SU-DHL-6 (cell line): Measurements from ENCODE around the gene VAMP5.
"Not testable (repeated sequence)": the region's sequence is repeated elsewhere in the genome, so short reads cannot be mapped to it uniquely, and the experiment has no call there.

Experiments
- H2AFZ ChIP-seq: fragments of 200-600 bp; sonication (generic); 2 replicates; pipeline ENCODE4 v1.6.1; 2014; ENCODE audit warnings: low read depth, mild to moderate bottlenecking, moderate library complexity, mixed read lengths, antibody characterized with exemption, low read length; ENCODE audit not compliant: severe bottlenecking
- H3F3A ChIP-seq: fragments of 200-600 bp; shearing (Covaris generic); 2 replicates; pipeline ENCODE4 v1.6.0; 2016; ENCODE audit warnings: antibody characterized with exemption, mild to moderate bottlenecking; ENCODE audit not compliant: insufficient read depth
- H3K27ac ChIP-seq: fragments of 200-600 bp; sonication (generic); 2 replicates; pipeline ENCODE4 v1.5.1; 2016; ENCODE audit warnings: low read depth, mild to moderate bottlenecking, low read length, moderate library complexity, mixed read lengths
- H3K27me3 ChIP-seq: fragments of 200-600 bp; sonication (generic), shearing (Covaris generic); 2 replicates; pipeline ENCODE4 v1.6.0; 2014; ENCODE audit warnings: mild to moderate bottlenecking, low read length
- H3K36me3 ChIP-seq: fragments of 200-600 bp; sonication (generic); 2 replicates; pipeline ENCODE4 v1.6.1; 2014; ENCODE audit warnings: mild to moderate bottlenecking, low read length, mixed read lengths
- H3K4me2 ChIP-seq: fragments of 300-600, 200-600 bp; shearing (Covaris generic), sonication (generic); 2 replicates; pipeline ENCODE4 v1.6.0; 2014; ENCODE audit warnings: low read length, low read depth, mild to moderate bottlenecking; ENCODE audit not compliant: poor library complexity, severe bottlenecking
- H3K4me3 ChIP-seq: fragments of 200-600 bp; sonication (generic); 2 replicates; pipeline ENCODE4 v1.5.1; 2014; ENCODE audit warnings: antibody characterized with exemption, low read length, mild to moderate bottlenecking, mixed read lengths; ENCODE audit not compliant: insufficient read depth, poor library complexity, severe bottlenecking
- H3K79me2 ChIP-seq: fragments of 200-600 bp; sonication (generic); 2 replicates; pipeline ENCODE4 v1.6.1; 2014; ENCODE audit warnings: mild to moderate bottlenecking, low read length, moderate library complexity; ENCODE audit not compliant: insufficient read depth
- H3K9ac ChIP-seq: fragments of 200-600 bp; sonication (generic); 2 replicates; pipeline ENCODE4 v1.7.0; 2014; ENCODE audit warnings: mild to moderate bottlenecking, low read length
- H3K9me2 ChIP-seq: fragments of 200-600 bp; sonication (generic); replicated peaks from 2 replicates; pipeline ENCODE4 v1.6.1; 2014; ENCODE audit warnings: low read length; ENCODE audit not compliant: insufficient read depth
- H3K9me3 ChIP-seq: fragments of 200-600 bp; sonication (generic); 2 replicates; pipeline ENCODE4 v1.6.1; 2014; ENCODE audit warnings: low read length, mixed read lengths; ENCODE audit not compliant: insufficient read depth
- H4K20me1 ChIP-seq: fragments of 200-600 bp; sonication (generic); 2 replicates; pipeline ENCODE4 v1.6.1; 2014; ENCODE audit warnings: low read depth, mild to moderate bottlenecking, antibody characterized with exemption, low read length, moderate library complexity, mixed read lengths
- CTCF ChIP-seq: fragments of 200-600 bp; sonication (generic); IDR thresholded peaks from one replicate; pipeline ENCODE4 v1.5.1; 2017; ENCODE audit warnings: antibody characterized with exemption, mild to moderate bottlenecking, low read length, moderate library complexity; ENCODE audit not compliant: insufficient read depth, poor library complexity, severe bottlenecking
- EZH2phosphoT487 ChIP-seq: fragments of 200-600 bp; sonication (generic), shearing (Covaris generic); conservative IDR thresholded peaks from 2 replicates; pipeline ENCODE4 v1.6.1; 2018; ENCODE audit warnings: mild to moderate bottlenecking, antibody characterized with exemption, low read length, moderate library complexity, mixed read lengths

VAMP5 gene

GRCh38 chr2:85542777-85543176 is 41.5 kb upstream of the VAMP5 start:
- H3K4me3 ChIP-seq = no peak overlapping the region
- no peak overlapping the region for H3K9ac ChIP-seq
- peaks cover 43% of the 10 kb centered on the region for H4K20me1 ChIP-seq
- H2AFZ ChIP-seq = no peak overlapping the region
- H3K36me3 ChIP-seq = peaks cover 49% of the 10 kb centered on the region
- H3K4me2 ChIP-seq = no peak overlapping the region
- no peaks in the 10 kb centered on the region for H3K9me3 ChIP-seq
- peaks cover 73% of the 10 kb centered on the region for H3F3A ChIP-seq
- no peak overlapping the region for H3K27ac ChIP-seq
- peaks cover 45% of the 10 kb centered on the region for H3K79me2 ChIP-seq
- no peaks in the 10 kb centered on the region for H3K9me2 ChIP-seq
- no peaks in the 10 kb centered on the region for H3K27me3 ChIP-seq
- TF ChIP-seq EZH2phosphoT487 (no peak), CTCF (no peak)

- peaks cover 49% of the 10 kb centered on the region for H3K36me3 ChIP-seq
- not testable (repeated sequence) for H3K27me3 ChIP-seq, H3K9me3 ChIP-seq, H3K9me2 ChIP-seq, H3K4me2 ChIP-seq, H3K4me3 ChIP-seq, H2AFZ ChIP-seq, H3K27ac ChIP-seq, H3K9ac ChIP-seq
- peaks cover 36% of the 10 kb centered on the region for H3K79me2 ChIP-seq
- H3F3A ChIP-seq = peaks cover 86% of the 10 kb centered on the region
- peaks cover 43% of the 10 kb centered on the region for H4K20me1 ChIP-seq
These were observed 40.0 kb upstream of the VAMP5 start for GRCh38 chr2:85544254-85544691.

GRCh38 chr2:85544915-85545779 is 39.1 kb upstream of the VAMP5 start:
- H3K36me3 ChIP-seq = peaks cover 44% of the 10 kb centered on the region
- H3K27me3 ChIP-seq, H3K4me3 ChIP-seq, H3K4me2 ChIP-seq, H3K9me2 ChIP-seq, H3K9me3 ChIP-seq, H2AFZ ChIP-seq, H3K9ac ChIP-seq: not testable (repeated sequence)
- H3K79me2 ChIP-seq = peaks cover 27% of the 10 kb centered on the region
- peaks cover 38% of the 10 kb centered on the region for H4K20me1 ChIP-seq
- peaks cover 82% of the 10 kb centered on the region for H3F3A ChIP-seq
- H3K27ac ChIP-seq = peak overlapping the region; percentile 12; the same call in 1 of the 2 replicates

GRCh38 chr2:85545780-85546240 is 38.4 kb upstream of the VAMP5 start:
- no peak overlapping the region for H3K4me2 ChIP-seq
- H3K79me2 ChIP-seq = peaks cover 20% of the 10 kb centered on the region
- H4K20me1 ChIP-seq = peaks cover 31% of the 10 kb centered on the region
- H3K9me3 ChIP-seq = no peaks in the 10 kb centered on the region
- TF ChIP-seq CTCF (no peak), EZH2phosphoT487 (no peak)
- no peak overlapping the region for H2AFZ ChIP-seq
- H3K27ac ChIP-seq = peak overlapping the region; percentile 12; the same call in 1 of the 2 replicates
- no peak overlapping the region for H3K9ac ChIP-seq
- no peaks in the 10 kb centered on the region for H3K27me3 ChIP-seq
- peaks cover 37% of the 10 kb centered on the region for H3K36me3 ChIP-seq
- peaks cover 75% of the 10 kb centered on the region for H3F3A ChIP-seq
- H3K9me2 ChIP-seq = no peaks in the 10 kb centered on the region
- no peak overlapping the region for H3K4me3 ChIP-seq
